Ishikawa (cell line): Measurements from ENCODE around the gene IL31RA.

Experiments
- CEBPB ChIP-seq: IDR thresholded peaks from 2 replicates; pipeline ENCODE4 v1.6.1; 2012
- CREB1 ChIP-seq: IDR thresholded peaks from 2 replicates; pipeline ENCODE4 v1.6.1; 2012; ENCODE audit warnings: low read depth
- EGR1 ChIP-seq: IDR thresholded peaks from 2 replicates; pipeline ENCODE4 v1.6.1; 2012
- EP300 ChIP-seq: IDR thresholded peaks from 2 replicates; pipeline ENCODE4 v1.6.1; 2012; ENCODE audit warnings: borderline replicate concordance
- FOXM1 ChIP-seq: IDR thresholded peaks from 2 replicates; pipeline ENCODE4 v1.6.1; 2012; ENCODE audit warnings: low read depth, borderline replicate concordance
- MAX ChIP-seq: IDR thresholded peaks from 2 replicates; pipeline ENCODE4 v1.6.1; 2012
- NFIC ChIP-seq: IDR thresholded peaks from 2 replicates; pipeline ENCODE4 v1.6.1; 2012
- RAD21 ChIP-seq: IDR thresholded peaks from 2 replicates; pipeline ENCODE4 v1.6.1; 2012; ENCODE audit warnings: low read depth
- REST ChIP-seq: IDR thresholded peaks from 2 replicates; pipeline ENCODE4 v1.6.1; 2012; ENCODE audit warnings: low read depth, mild to moderate bottlenecking
- TAF1 ChIP-seq: IDR thresholded peaks from 2 replicates; pipeline ENCODE4 v1.6.1; 2012; ENCODE audit warnings: low read depth, mild to moderate bottlenecking
- TCF12 ChIP-seq: IDR thresholded peaks from 2 replicates; pipeline ENCODE4 v1.6.1; 2012; ENCODE audit warnings: low read depth
- TEAD4 ChIP-seq: IDR thresholded peaks from 2 replicates; pipeline ENCODE4 v1.6.1; 2012
- USF1 ChIP-seq: IDR thresholded peaks from 2 replicates; pipeline ENCODE4 v1.6.1; 2012
- YY1 ChIP-seq: IDR thresholded peaks from 2 replicates; pipeline ENCODE4 v1.6.1; 2012; ENCODE audit warnings: low read depth
- ZBTB7A ChIP-seq: IDR thresholded peaks from 2 replicates; pipeline ENCODE4 v1.6.1; 2012; ENCODE audit warnings: low read depth

IL31RA gene

GRCh38 chr5:55900068-55900467 lies 48.9 kb downstream of the IL31RA start:
- TF ChIP-seq TAF1, result no peak
- no peak for TF ChIP-seq RAD21
- TF ChIP-seq USF1, result no peak
- no peak for TF ChIP-seq NFIC
- no peak for TF ChIP-seq TEAD4
- no peak for TF ChIP-seq CREB1
- no peak for TF ChIP-seq REST
- TF ChIP-seq CEBPB, result no peak
- TF ChIP-seq TCF12, result no peak
- TF ChIP-seq EP300, result no peak
- TF ChIP-seq FOXM1, result no peak
- TF ChIP-seq EGR1, result no peak
- TF ChIP-seq YY1, result no peak
- TF ChIP-seq ZBTB7A, result no peak
- TF ChIP-seq MAX, result no peak

- no peak for TF ChIP-seq FOXM1
These were observed 49.6 kb downstream of the IL31RA start for GRCh38 chr5:55900776-55901175.

- TF ChIP-seq CEBPB (no peak), YY1 (no peak), USF1 (no peak), NFIC (no peak), TCF12 (no peak), RAD21 (no peak), EP300 (no peak), ZBTB7A (no peak), FOXM1 (no peak), REST (no peak), TAF1 (no peak), CREB1 (no peak), MAX (no peak), EGR1 (no peak), TEAD4 (no peak)
These were observed 51.5 kb downstream of the IL31RA start for GRCh38 chr5:55902696-55903095.

GRCh38 chr5:55903121-55903701 lies 52.1 kb downstream of the IL31RA start:
- TF ChIP-seq CREB1, result no peak
- TF ChIP-seq RAD21, result no peak
- TF ChIP-seq TCF12, result no peak
- TF ChIP-seq ZBTB7A, result no peak
- TF ChIP-seq FOXM1, result no peak
- no peak for TF ChIP-seq YY1

- no peak for TF ChIP-seq YY1
- no peak for TF ChIP-seq CEBPB
- no peak for TF ChIP-seq REST
- TF ChIP-seq TAF1, result no peak
- no peak for TF ChIP-seq TCF12
- no peak for TF ChIP-seq RAD21
- TF ChIP-seq TEAD4, result no peak
- no peak for TF ChIP-seq MAX
- TF ChIP-seq CREB1, result no peak
- no peak for TF ChIP-seq EGR1
These were observed 53.0 kb downstream of the IL31RA start for GRCh38 chr5:55904152-55904551.
